NT2/D1 (cell line): ENCODE measurements around the gene CELSR2.

ENCODE experiments used
- YY1 ChIP-seq: IDR thresholded peaks from 2 replicates; pipeline ENCODE4 v1.6.1; 2011; ENCODE audit not compliant: insufficient read length, insufficient read depth
- ZNF274 ChIP-seq: IDR thresholded peaks from 2 replicates; pipeline ENCODE4 v1.6.1; 2011; ENCODE audit warnings: mild to moderate bottlenecking, low read depth, low read length

DNA sequence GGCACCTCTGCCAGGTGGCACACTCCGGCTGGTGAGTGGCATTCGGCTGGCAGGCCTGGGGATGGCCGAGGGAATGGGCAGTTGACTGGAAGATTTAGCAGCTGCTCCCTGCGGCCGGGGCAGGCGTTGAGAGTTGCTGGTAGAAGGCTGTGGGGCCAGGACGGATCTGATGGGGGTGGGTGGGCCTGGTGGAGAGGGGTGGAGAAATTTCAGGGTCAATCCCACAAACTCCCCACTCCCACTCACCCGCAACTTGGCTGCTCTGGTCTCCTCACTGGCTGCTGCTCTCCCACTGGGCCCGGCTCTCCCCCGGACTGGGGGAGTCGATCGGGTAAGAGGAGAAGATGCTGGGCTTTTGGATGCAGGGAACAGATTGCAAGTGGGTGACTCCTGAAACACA, 31.5 kb downstream of the CELSR2 start:
- TF ChIP-seq ZNF274: no peak
- TF ChIP-seq YY1: no peak
